Measurements from ENCODE around the gene KIF1C.
A peak's percentile ranks its signal among the peaks of the same experiment; 100 is the strongest.
"Not testable (repeated sequence)": the region's sequence is repeated elsewhere in the genome, so short reads cannot be mapped to it uniquely, and the experiment has no call there.

The KIF1C gene

GRCh38 chr17:5045496-5045895, 47.7 kb downstream of the KIF1C start:
- no peak for DNase-seq

GRCh38 chr17:5047446-5047845, 49.7 kb downstream of the KIF1C start:
- DNase-seq: no peak

- no peak for DNase-seq
These were observed 51.6 kb downstream of the KIF1C start for GRCh38 chr17:5049314-5049841.

GRCh38 chr17:5050278-5050677, 52.5 kb downstream of the KIF1C start:
- no peak for DNase-seq

- peak; percentile 58 for DNase-seq
These were observed 57.8 kb downstream of the KIF1C start for GRCh38 chr17:5055543-5055942.

- DNase-seq: no peak
These were observed 67.5 kb downstream of the KIF1C start for GRCh38 chr17:5065227-5065744.

GRCh38 chr17:5068236-5068635, 70.5 kb downstream of the KIF1C start:
- DNase-seq: no peak

GRCh38 chr17:5069724-5070123, 72.0 kb downstream of the KIF1C start:
- DNase-seq: no peak

GRCh38 chr17:5075472-5075871, 77.7 kb downstream of the KIF1C start:
- not testable (repeated sequence) for DNase-seq

GRCh38 chr17:5077275-5077674, 79.5 kb downstream of the KIF1C start:
- not testable (repeated sequence) for DNase-seq

- DNase-seq: peak; percentile 84
These were observed 80.0 kb downstream of the KIF1C start for GRCh38 chr17:5077781-5078105.
